Bronchial epithelial cell (primary cell): ENCODE results near the gene NDE1. TPM values are rescaled to one million over a fixed set of nuclear protein-coding genes. Genes with fewer than 3 reads are reported as not detected.

ENCODE experiments used
- DNase-seq: peaks from one replicate; pipeline ENCODE4 v3.0.0-alpha.2; 2010; ENCODE audit warnings: low read depth
- FAIRE-seq: peaks from 2 replicates; lab custom pipeline; 2011; peaks lifted over from hg19 to GRCh38; lab: Jason Lieb, UNC
- H3K27me3 ChIP-seq: 2 replicates; pipeline ENCODE4 v1.5.1; 2011; ENCODE audit warnings: low read length; ENCODE audit not compliant: control insufficient read depth, insufficient read depth
- H3K36me3 ChIP-seq: 2 replicates; pipeline ENCODE4 v1.5.1; 2011; ENCODE audit warnings: low read length; ENCODE audit not compliant: control insufficient read depth, insufficient read depth
- H3K4me3 ChIP-seq: 2 replicates; pipeline ENCODE4 v1.5.1; 2011; ENCODE audit warnings: mild to moderate bottlenecking, low read depth, low read length, control low read depth
- total RNA-seq: library from RNA; depleted of rRNA; stranded (reverse); fragments of >200 nt; gene quantifications from 2 replicates; pipeline ENCODE4 v1.2.1, GENCODE V29; 2014
- TF ChIP-seq, protein P1 (sequence below): IDR thresholded peaks from 2 replicates; pipeline ENCODE4 v1.5.1; 2011; ENCODE audit warnings: mild to moderate bottlenecking, moderate library complexity, low read length, control low read depth, inconsistent platforms; ENCODE audit not compliant: insufficient read depth, severe bottlenecking

The NDE1 gene
- total RNA-seq, 1 donor from 2014 or later = 74.2 TPM

DNA sequence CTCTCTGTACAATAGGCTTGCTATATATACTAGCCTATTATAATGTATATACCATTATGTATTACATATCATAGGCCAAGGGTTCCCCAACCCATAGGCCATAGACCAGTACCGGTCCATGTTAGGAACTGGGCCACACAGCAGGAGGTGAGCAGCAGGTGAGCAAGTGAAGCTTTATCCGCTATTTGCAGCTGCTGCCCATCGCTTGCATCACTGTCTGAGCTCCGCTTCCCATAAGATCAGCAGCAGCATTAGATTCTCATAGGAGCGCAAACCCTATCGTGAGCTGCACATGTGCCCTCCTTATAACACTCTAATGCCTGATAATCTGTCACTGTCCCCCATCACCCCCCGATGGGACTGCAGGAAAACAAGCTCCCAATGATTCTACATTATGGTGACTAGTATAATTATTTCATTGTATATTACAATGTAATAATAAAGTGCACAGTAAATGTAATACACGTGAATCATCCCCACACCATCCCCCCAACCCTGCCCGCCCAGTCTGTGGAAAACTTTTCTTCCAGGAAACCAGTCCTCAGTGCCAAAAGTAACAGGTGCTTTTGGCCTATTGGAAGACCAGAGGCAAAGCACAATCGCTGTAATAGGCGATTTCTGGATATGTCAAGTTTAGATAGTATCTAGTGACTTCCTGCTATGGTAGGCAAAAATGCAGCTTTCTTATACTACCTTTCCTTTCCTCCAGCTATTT, 122.7 kb downstream of the NDE1 start:
- Histone ChIP-seq H3K36me3 (no peaks in the 10 kb centered on the region), H3K27me3 (no peaks in the 10 kb centered on the region), H3K4me3 (no peak overlapping the region)
- no peak for DNase-seq
- TF ChIP-seq, protein P1, sequence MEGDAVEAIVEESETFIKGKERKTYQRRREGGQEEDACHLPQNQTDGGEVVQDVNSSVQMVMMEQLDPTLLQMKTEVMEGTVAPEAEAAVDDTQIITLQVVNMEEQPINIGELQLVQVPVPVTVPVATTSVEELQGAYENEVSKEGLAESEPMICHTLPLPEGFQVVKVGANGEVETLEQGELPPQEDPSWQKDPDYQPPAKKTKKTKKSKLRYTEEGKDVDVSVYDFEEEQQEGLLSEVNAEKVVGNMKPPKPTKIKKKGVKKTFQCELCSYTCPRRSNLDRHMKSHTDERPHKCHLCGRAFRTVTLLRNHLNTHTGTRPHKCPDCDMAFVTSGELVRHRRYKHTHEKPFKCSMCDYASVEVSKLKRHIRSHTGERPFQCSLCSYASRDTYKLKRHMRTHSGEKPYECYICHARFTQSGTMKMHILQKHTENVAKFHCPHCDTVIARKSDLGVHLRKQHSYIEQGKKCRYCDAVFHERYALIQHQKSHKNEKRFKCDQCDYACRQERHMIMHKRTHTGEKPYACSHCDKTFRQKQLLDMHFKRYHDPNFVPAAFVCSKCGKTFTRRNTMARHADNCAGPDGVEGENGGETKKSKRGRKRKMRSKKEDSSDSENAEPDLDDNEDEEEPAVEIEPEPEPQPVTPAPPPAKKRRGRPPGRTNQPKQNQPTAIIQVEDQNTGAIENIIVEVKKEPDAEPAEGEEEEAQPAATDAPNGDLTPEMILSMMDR = no peak
- no peak for FAIRE-seq

DNA sequence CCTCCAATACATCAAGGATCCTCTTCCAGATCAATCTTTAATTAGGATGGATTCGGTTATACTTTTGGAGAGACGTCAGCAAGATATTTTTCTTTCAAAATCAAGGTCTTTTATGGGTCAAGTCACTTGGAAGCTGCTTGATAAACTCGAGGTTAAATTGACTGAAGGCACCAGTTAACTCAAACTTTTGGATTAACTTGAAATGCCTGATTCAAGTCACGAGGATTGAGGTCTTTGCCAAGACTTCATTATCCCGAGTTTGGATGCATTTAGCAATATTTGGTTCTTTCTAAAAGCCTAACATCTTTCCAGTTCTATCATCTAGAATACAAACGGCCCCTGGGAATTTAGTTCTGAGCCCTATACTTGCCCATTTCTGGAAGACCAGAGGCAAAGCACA, 123.9 kb downstream of the NDE1 start:
- DNase-seq (no peak), FAIRE-seq (no peak)
- no peaks in the 10 kb centered on the region for H3K27me3 ChIP-seq
- TF ChIP-seq, protein P1 = no peak
- no peaks in the 10 kb centered on the region for H3K36me3 ChIP-seq
- H3K4me3 ChIP-seq = no peak overlapping the region

DNA sequence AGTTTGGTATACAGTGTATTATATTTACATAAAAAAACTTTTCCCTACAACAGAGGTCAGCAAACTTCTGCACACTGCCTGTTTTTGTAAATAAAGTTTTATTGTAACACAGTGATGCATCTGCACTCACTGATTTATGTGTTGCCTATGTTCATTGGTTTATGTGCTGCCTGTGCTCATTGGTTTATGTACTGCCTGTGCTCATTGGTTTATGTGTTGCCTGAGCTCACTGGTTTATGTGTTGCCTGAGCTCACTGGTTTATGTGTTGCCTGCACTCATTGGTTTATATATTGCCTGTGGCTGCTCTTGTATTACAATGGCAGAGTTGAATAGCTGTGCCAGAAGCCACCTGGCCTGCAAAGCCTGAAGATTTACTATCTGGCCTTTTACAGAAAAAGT, 125.2 kb downstream of the NDE1 start:
- DNase-seq (peak; percentile 10), FAIRE-seq (no peak)
- no peak overlapping the region for H3K4me3 ChIP-seq
- TF ChIP-seq, protein P1 = no peak
- H3K27me3 ChIP-seq = no peaks in the 10 kb centered on the region
- no peaks in the 10 kb centered on the region for H3K36me3 ChIP-seq

DNA sequence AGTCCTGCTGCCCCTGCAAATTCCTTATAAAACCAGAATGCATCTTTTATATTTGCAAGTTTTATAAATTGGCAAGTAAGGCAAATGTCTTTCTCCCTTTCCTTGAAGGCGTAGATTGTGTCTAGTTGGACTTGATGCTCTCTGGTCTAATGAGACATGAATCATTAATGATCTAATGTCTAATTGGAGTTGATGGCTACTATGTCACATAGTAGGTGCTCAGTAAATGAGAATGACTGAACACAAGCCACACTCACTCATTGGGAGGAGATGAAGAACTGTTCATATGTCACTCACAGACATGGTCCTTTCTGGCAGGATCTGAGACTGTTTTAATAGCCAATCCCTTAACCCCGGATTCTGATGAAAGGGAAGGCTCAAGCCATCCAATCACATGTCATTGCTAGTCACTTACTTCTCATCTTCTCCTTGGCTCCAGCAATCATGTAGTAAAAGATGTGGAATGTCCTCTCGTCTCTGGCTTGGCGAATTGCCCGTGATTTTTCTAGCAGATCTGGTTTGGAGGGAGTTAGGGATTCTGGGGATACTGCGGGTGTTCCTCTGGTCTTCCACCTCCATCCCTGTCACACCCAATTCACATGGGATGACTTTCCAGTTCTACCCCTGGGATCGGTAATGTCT, 125.7 kb downstream of the NDE1 start:
- no peak overlapping the region for H3K4me3 ChIP-seq
- TF ChIP-seq, protein P1 = no peak
- no peaks in the 10 kb centered on the region for H3K36me3 ChIP-seq
- no peaks in the 10 kb centered on the region for H3K27me3 ChIP-seq
- no peak for DNase-seq
- no peak for FAIRE-seq

Other genes starting within 250 kb of the NDE1 start
- gene BMERB1, start 215.7 kb upstream of the NDE1 start, total RNA-seq = 4.5 and 8.4 TPM in 2 replicates
- 12.9 and 17.4 TPM in 2 replicates for gene MARF1, start 7.1 kb upstream of the NDE1 start, total RNA-seq
- gene MYH11, start 206.8 kb downstream of the NDE1 start, total RNA-seq = under 0.01 TPM in 1 of 2 replicates, not detected in the other
- gene CEP20, start 238.4 kb downstream of the NDE1 start, total RNA-seq = 46.6 and 56.7 TPM in 2 replicates